Keratinocyte (primary cell): ENCODE results near the gene ROR2.

Experiments
- CTCF ChIP-seq, 3 experiments: IDR thresholded peaks in 1 of 3; conservative IDR thresholded peaks in 1 of 3; optimal IDR thresholded peaks in 1 of 3; 2 replicates in 2 of 3; 3 replicates in 1 of 3; pipeline versions ENCODE3 to v1.5.1; 2011; ENCODE audit warnings: low read length in 3 of 3, mild to moderate bottlenecking in 3 of 3, moderate library complexity in 2 of 3, control low read depth in 1 of 3, inconsistent platforms in 1 of 3; ENCODE audit not compliant: insufficient read depth in 2 of 3; ENCODE audit errors: extremely low read depth in 1 of 3
- EZH2 ChIP-seq: IDR thresholded peaks from one replicate; pipeline ENCODE4 v1.6.1; 2012; ENCODE audit warnings: inconsistent platforms, mild to moderate bottlenecking, low read length, moderate library complexity

- no peak for TF ChIP-seq CTCF (optimal IDR thresholded peaks at IDR 0.05 in 1 of 3, IDR thresholded peaks at IDR 0.05 in 1 of 3, conservative IDR thresholded peaks at IDR 0.05 in 1 of 3; ENCODE audit: extremely low read depth in 1 of 3, insufficient read depth in 2 of 3, low read length in 3 of 3)
- no peak for TF ChIP-seq EZH2
Measured at GRCh38 chr9:91992461-91993041, 42.5 kb upstream of the ROR2 start.
